Liver (tissue), 9 donors: ENCODE measurements around the gene MTCH1. TPM values are rescaled to one million over a fixed set of nuclear protein-coding genes. Genes with fewer than 3 reads are reported as not detected.

ENCODE experiments used
- DNase-seq: peaks from one replicate; pipeline ENCODE4 v3.0.0-alpha.2; 2017; ENCODE audit warnings: low spot score
- H3K27ac ChIP-seq, 2 donors: one replicate each; pipeline ENCODE4 v1.7.0; 2013; ENCODE audit warnings: inconsistent platforms in 2 of 2, low read length in 2 of 2, control low read depth in 1 of 2, low read depth in 1 of 2, mild to moderate bottlenecking in 1 of 2
- H3K27me3 ChIP-seq, 4 donors: one replicate each; pipeline versions ENCODE4 v1.6.1 to v1.7.0; 2013; ENCODE audit warnings: low read length in 3 of 4, inconsistent platforms in 1 of 4, mild to moderate bottlenecking in 1 of 4, moderate library complexity in 1 of 4; ENCODE audit not compliant: control insufficient read depth in 4 of 4, insufficient read depth in 4 of 4
- H3K36me3 ChIP-seq, 4 donors: one replicate each; pipeline versions ENCODE4 v1.6.1 to v1.7.0; 2013; ENCODE audit warnings: low read length in 3 of 4, mild to moderate bottlenecking in 3 of 4, low read depth in 1 of 4, moderate library complexity in 1 of 4; ENCODE audit not compliant: control insufficient read depth in 4 of 4, insufficient read depth in 3 of 4
- H3K4me1 ChIP-seq, 4 donors: one replicate each; pipeline versions ENCODE4 v1.6.1 to v1.7.0; 2013; ENCODE audit warnings: low read length in 3 of 4, mild to moderate bottlenecking in 3 of 4, moderate library complexity in 1 of 4; ENCODE audit not compliant: control insufficient read depth in 4 of 4, insufficient read depth in 4 of 4
- H3K4me3 ChIP-seq, 3 donors: one replicate each; pipeline versions ENCODE4 v1.6.1 to v1.7.0; 2013; ENCODE audit warnings: low read length in 3 of 3, control low read depth in 1 of 3, low read depth in 1 of 3, mild to moderate bottlenecking in 1 of 3
- H3K9ac ChIP-seq, 2 donors: one replicate each; pipeline ENCODE4 v1.7.0; 2013; ENCODE audit warnings: low read length in 2 of 2, mild to moderate bottlenecking in 2 of 2, moderate library complexity in 2 of 2, control low read depth in 1 of 2, low read depth in 1 of 2
- H3K9me3 ChIP-seq, 4 donors: one replicate each; pipeline versions ENCODE4 v1.6.1 to v1.7.0; 2013; ENCODE audit warnings: low read length in 3 of 4; ENCODE audit not compliant: control insufficient read depth in 4 of 4
- ATF3 ChIP-seq: IDR thresholded peaks from 2 replicates; pipeline ENCODE4 v1.6.1; 2016; ENCODE audit warnings: antibody characterized with exemption
- CTCF ChIP-seq: fragments of 150-350 bp; IDR thresholded peaks from 2 replicates; pipeline ENCODE4 v1.5.1; 2017; ENCODE audit warnings: improper control_type of control experiment, low read depth, low read length; ENCODE audit not compliant: missing input control
- FOXA1 ChIP-seq: IDR thresholded peaks from 2 replicates; pipeline ENCODE4 v1.6.1; 2016; ENCODE audit warnings: antibody characterized with exemption
- FOXA2 ChIP-seq: IDR thresholded peaks from 2 replicates; pipeline ENCODE4 v1.6.1; 2016; ENCODE audit warnings: antibody characterized with exemption
- GABPA ChIP-seq, 2 donors: IDR thresholded peaks in 1 of 2; conservative IDR thresholded peaks in 1 of 2; 2 replicates each; pipeline ENCODE4 v1.6.1; 2016; ENCODE audit warnings: antibody characterized with exemption in 2 of 2, mild to moderate bottlenecking in 1 of 2, moderate library complexity in 1 of 2
- HNF4G ChIP-seq: IDR thresholded peaks from 2 replicates; pipeline ENCODE4 v1.6.1; 2016; ENCODE audit warnings: antibody characterized with exemption
- JUND ChIP-seq, 2 donors: IDR thresholded peaks; 2 replicates each; pipeline ENCODE4 v1.6.1; 2016; ENCODE audit warnings: antibody characterized with exemption in 2 of 2
- MAX ChIP-seq: IDR thresholded peaks from 2 replicates; pipeline ENCODE4 v1.6.1; 2016; ENCODE audit warnings: antibody characterized with exemption
- NR2F2 ChIP-seq: IDR thresholded peaks from 2 replicates; pipeline ENCODE4 v1.6.1; 2016; ENCODE audit warnings: antibody characterized with exemption
- RAD21 ChIP-seq, 2 donors: IDR thresholded peaks; 2 replicates each; pipeline ENCODE4 v1.6.1; 2016; ENCODE audit warnings: antibody characterized with exemption in 2 of 2, mild to moderate bottlenecking in 2 of 2
- RXRA ChIP-seq, 2 donors: IDR thresholded peaks; 2 replicates each; pipeline ENCODE4 v1.6.1; 2017 to 2018; ENCODE audit warnings: antibody characterized with exemption in 2 of 2, mild to moderate bottlenecking in 1 of 2
- SP1 ChIP-seq: IDR thresholded peaks from 2 replicates; pipeline ENCODE4 v1.6.1; 2018; ENCODE audit warnings: antibody characterized with exemption, mild to moderate bottlenecking
- TAF1 ChIP-seq: conservative IDR thresholded peaks from 2 replicates; pipeline ENCODE4 v1.6.1; 2016; ENCODE audit warnings: antibody characterized with exemption, mild to moderate bottlenecking
- YY1 ChIP-seq: IDR thresholded peaks from 2 replicates; pipeline ENCODE4 v1.6.1; 2016; ENCODE audit warnings: antibody characterized with exemption, mild to moderate bottlenecking
- WGBS: extraction: QIAGEN DNeasy Blood & Tissue Kit; methylation state at CpG from one replicate; pipeline ENCODE4 v1.1.7; 2013; 5-methylcytosine and 5-hydroxymethylcytosine counted together
- polyA plus RNA-seq, 2 donors: library from polyadenylated mRNA; stranded (reverse) in 1 of 2; unstranded in 1 of 2; fragments of 200-250 nt in 1 of 2; fragments of >200 nt in 1 of 2; fragmentation: Nextera tagmentation in 1 of 2; extraction: Ambion mirVana in 1 of 2; gene quantifications; one replicate each; pipeline versions ENCODE4 v1.2.1 to v1.2.3, GENCODE V29; 2013 to 2015
- total RNA-seq, 2 donors: library from RNA; depleted of rRNA; stranded (reverse); fragments of >200 nt; gene quantifications; one replicate each; pipeline ENCODE4 v1.2.3, GENCODE V29; 2014
- TF ChIP-seq, protein P1 (sequence below): IDR thresholded peaks from 2 replicates; pipeline ENCODE4 v1.6.1; 2016; ENCODE audit warnings: antibody characterized with exemption, mild to moderate bottlenecking
- TF ChIP-seq, protein P2 (sequence below): IDR thresholded peaks from 2 replicates; pipeline ENCODE4 v1.6.1; 2016; ENCODE audit warnings: antibody characterized with exemption
- donor health status: healthy.
- donor health status: healthy.
- donor health status: healthy.
- donor health status: healthy.
- donor health status: healthy.

The MTCH1 gene
- total and polyA plus RNA-seq, 4 donors: 61.5 to 79.6 (median 74.1) TPM

GRCh38 chr6:36959555-36960250 lies 26.3 kb downstream of the MTCH1 start (continued):
- no peak for TF ChIP-seq FOXA2

DNA sequence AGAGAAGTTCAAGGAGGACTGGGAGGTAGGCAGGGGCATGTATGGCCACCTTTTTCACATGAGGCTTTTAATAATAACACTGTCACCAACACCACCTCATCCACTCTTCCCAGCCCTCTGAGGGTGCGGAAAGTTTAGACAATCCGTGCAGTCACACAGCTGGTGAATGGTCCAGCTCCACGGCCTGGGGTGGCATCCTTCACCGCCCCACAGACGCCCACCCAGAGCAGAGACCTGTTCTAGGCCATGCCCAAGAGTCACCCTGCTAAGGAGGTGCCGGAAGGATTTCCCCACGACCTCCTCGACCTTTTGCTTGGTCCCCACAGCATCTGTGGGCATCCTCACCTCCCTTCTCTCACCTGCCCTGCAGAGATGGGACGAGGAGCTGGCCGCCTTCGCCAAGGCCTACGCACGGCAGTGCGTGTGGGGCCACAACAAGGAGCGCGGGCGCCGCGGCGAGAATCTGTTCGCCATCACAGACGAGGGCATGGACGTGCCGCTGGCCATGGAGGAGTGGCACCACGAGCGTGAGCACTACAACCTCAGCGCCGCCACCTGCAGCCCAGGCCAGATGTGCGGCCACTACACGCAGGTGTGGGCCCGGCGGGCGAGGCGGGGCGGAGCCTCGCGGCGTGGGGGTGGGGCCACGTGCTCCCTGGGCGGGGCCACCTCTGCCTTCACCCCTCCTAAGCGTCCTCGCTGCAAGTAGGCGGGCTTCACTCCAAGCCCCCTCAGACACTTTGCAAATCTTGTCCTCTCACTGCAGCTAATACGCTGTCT lies 27.0 kb downstream of the MTCH1 start:
- H3K9ac ChIP-seq: no peak overlapping the region
- no peaks in the 10 kb centered on the region for H3K27me3 ChIP-seq
- H3K4me3 ChIP-seq: no peak overlapping the region
- H3K36me3 ChIP-seq: no peaks in the 10 kb centered on the region
- H3K9me3 ChIP-seq: no peaks in the 10 kb centered on the region
- H3K27ac ChIP-seq: no peak overlapping the region
- TF ChIP-seq GABPA (IDR thresholded peaks at IDR 0.05 in 1 of 2, conservative IDR thresholded peaks at IDR 0.05 in 1 of 2): no peak
- no peak for TF ChIP-seq YY1
- TF ChIP-seq, protein P1, sequence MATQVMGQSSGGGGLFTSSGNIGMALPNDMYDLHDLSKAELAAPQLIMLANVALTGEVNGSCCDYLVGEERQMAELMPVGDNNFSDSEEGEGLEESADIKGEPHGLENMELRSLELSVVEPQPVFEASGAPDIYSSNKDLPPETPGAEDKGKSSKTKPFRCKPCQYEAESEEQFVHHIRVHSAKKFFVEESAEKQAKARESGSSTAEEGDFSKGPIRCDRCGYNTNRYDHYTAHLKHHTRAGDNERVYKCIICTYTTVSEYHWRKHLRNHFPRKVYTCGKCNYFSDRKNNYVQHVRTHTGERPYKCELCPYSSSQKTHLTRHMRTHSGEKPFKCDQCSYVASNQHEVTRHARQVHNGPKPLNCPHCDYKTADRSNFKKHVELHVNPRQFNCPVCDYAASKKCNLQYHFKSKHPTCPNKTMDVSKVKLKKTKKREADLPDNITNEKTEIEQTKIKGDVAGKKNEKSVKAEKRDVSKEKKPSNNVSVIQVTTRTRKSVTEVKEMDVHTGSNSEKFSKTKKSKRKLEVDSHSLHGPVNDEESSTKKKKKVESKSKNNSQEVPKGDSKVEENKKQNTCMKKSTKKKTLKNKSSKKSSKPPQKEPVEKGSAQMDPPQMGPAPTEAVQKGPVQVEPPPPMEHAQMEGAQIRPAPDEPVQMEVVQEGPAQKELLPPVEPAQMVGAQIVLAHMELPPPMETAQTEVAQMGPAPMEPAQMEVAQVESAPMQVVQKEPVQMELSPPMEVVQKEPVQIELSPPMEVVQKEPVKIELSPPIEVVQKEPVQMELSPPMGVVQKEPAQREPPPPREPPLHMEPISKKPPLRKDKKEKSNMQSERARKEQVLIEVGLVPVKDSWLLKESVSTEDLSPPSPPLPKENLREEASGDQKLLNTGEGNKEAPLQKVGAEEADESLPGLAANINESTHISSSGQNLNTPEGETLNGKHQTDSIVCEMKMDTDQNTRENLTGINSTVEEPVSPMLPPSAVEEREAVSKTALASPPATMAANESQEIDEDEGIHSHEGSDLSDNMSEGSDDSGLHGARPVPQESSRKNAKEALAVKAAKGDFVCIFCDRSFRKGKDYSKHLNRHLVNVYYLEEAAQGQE: no peak
- no peak for TF ChIP-seq FOXA2
- TF ChIP-seq SP1: no peak
- TF ChIP-seq CTCF: no peak
- TF ChIP-seq TAF1: no peak
- TF ChIP-seq RXRA (IDR thresholded peaks at IDR 0.05): no peak
- no peak for TF ChIP-seq FOXA1
- no peak for TF ChIP-seq HNF4G
- DNase-seq: no peak
- WGBS: 82% methylated on average over 44 of the region's 44 CpGs
- no peaks in the 10 kb centered on the region for H3K4me1 ChIP-seq

DNA sequence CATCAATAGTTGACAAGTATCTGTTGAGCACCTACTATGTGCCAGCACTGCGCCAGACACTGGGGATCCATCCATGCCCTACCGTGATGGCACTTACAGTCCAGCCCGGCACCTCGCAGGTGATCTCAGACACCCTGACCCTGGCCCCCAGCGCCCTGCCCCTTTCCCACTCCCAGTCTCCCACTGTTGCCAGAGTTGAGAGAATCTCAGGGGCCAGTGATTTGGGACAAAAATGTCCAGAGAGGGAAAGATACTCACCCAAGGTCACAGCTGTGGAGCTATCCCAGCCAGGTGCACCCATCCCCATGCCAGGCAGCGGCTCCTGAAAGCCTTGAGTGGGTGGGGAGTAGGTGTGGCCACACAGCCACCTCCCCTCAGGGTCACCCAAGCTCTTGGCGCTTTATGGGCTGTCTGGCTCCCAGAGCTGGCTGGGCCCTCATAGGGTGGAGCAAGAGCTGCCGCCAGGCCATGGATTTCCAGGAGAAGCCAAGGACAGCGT lies 28.2 kb downstream of the MTCH1 start:
- H3K9ac ChIP-seq: no peak overlapping the region
- DNase-seq: no peak
- no peak overlapping the region for H3K27ac ChIP-seq
- no peaks in the 10 kb centered on the region for H3K4me1 ChIP-seq
- no peak overlapping the region for H3K4me3 ChIP-seq
- H3K27me3 ChIP-seq: no peaks in the 10 kb centered on the region
- no peaks in the 10 kb centered on the region for H3K9me3 ChIP-seq
- no peaks in the 10 kb centered on the region for H3K36me3 ChIP-seq
- WGBS: 88% methylated on average over 9 of the region's 9 CpGs
- TF ChIP-seq, protein P2, sequence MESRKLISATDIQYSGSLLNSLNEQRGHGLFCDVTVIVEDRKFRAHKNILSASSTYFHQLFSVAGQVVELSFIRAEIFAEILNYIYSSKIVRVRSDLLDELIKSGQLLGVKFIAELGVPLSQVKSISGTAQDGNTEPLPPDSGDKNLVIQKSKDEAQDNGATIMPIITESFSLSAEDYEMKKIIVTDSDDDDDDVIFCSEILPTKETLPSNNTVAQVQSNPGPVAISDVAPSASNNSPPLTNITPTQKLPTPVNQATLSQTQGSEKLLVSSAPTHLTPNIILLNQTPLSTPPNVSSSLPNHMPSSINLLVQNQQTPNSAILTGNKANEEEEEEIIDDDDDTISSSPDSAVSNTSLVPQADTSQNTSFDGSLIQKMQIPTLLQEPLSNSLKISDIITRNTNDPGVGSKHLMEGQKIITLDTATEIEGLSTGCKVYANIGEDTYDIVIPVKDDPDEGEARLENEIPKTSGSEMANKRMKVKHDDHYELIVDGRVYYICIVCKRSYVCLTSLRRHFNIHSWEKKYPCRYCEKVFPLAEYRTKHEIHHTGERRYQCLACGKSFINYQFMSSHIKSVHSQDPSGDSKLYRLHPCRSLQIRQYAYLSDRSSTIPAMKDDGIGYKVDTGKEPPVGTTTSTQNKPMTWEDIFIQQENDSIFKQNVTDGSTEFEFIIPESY: no peak
- TF ChIP-seq NR2F2 (no peak), TAF1 (no peak), RAD21 (IDR thresholded peaks at IDR 0.05) (no peak), JUND (IDR thresholded peaks at IDR 0.05) (no peak), FOXA2 (no peak), MAX (no peak), GABPA (IDR thresholded peaks at IDR 0.05 in 1 of 2, conservative IDR thresholded peaks at IDR 0.05 in 1 of 2) (no peak), RXRA (IDR thresholded peaks at IDR 0.05) (no peak), SP1 (no peak), ATF3 (no peak), YY1 (no peak)
- TF ChIP-seq, protein P1: no peak
